ENCODE data around the gene LRG1.
A peak's percentile ranks its signal among the peaks of the same experiment; 100 is the strongest.

The LRG1 gene

DNA sequence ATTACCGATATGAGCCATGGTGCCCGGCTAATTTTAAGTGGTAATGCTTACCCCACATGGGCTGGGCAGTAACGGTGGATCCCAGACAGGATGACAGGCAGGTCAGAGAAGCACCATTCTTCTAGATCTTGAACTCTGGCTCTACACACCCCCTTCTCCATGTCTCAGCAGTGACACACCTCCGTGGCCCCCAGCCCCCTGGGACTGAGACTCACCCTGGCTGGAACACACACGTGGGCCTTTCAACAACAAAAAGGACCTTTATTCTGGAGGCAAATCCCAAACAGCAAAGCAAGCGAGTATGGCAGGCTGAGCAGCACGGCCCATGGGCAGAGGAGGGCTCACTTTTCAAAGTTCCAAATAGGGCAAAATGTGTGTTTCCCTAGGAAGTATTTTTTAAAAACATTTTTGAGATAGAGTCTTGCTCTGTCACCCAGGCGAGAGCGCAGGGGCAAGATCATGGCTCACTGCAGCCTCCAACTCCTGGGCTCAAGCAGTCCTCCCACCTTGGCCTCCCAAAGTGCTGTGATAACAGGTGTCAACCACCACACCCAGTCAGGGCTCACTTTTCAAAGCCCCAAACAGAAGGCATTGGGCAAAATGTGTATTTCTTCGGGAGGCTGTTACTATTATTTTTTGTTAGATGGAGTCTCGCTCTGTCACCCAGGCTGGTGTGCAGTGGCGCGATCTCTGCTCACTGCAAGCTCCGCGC, 17.4 kb downstream of the LRG1 start:
- CTCF ChIA-PET: interaction anchor here (0.5 to 5.2 kb wide), 21 partner anchors 8 to 390 kb away, joined by 3 to 72 read pairs (median 5); partner anchors contain the start of genes HDGFL2, LRG1, MYDGF and PLIN5
- no peak for TF ChIP-seq ZNF76 (tag by site-specific recombination; IDR thresholded peaks at IDR 0.05; ENCODE audit: borderline replicate concordance, low read depth)
- no peak for TF ChIP-seq BCL11A (tag by site-specific recombination; IDR thresholded peaks at IDR 0.05; ENCODE audit: low read depth)
- TF ChIP-seq ZNF792 (tag by site-specific recombination; IDR thresholded peaks at IDR 0.05): no peak
- TF ChIP-seq HOXD13 (CRISPR knock-in tag; IDR thresholded peaks at IDR 0.05; ENCODE audit: borderline replicate concordance): no peak
- TF ChIP-seq ZNF555 (tag by site-specific recombination; conservative IDR thresholded peaks at IDR 0.05): no peak
- no peak overlapping the region for H3K27ac ChIP-seq (ENCODE audit: extremely low read depth, low read depth, low read length)

GRCh38 chr19:4521888-4522242, 18.0 kb downstream of the LRG1 start:
- no peak overlapping the region for H3K4me3 ChIP-seq (ENCODE audit: low read depth, low read length)
- no peaks in the 10 kb centered on the region for H3K36me3 ChIP-seq (ENCODE audit: control insufficient read depth in 2 of 2, insufficient read depth in 1 of 2, low read length in 2 of 2)
- H3K27ac ChIP-seq (ENCODE audit: extremely low read depth, low read depth, low read length): no peak overlapping the region
- ChIA-PET CTCF (interaction anchor here (0.5 to 5.2 kb wide), 5 partner anchors 12 to 337 kb away, joined by 3 to 41 read pairs (median 5); no protein-coding TSS in a partner anchor), POLR2A (interaction anchor here (1.1 kb wide), 1 partner anchor 13 kb away, joined by 3 read pairs; the partner anchor contains the start of gene PLIN5)
- H3K9me3 ChIP-seq (ENCODE audit: control insufficient read depth, insufficient read depth, low read depth, low read length): no peaks in the 10 kb centered on the region
- no peak for TF ChIP-seq KLF9 (tag by site-specific recombination; IDR thresholded peaks at IDR 0.05; ENCODE audit: low read depth)
- no peak for TF ChIP-seq ZNF335 (tag by site-specific recombination; conservative IDR thresholded peaks at IDR 0.05)
- TF ChIP-seq ZNF571 (tag by site-specific recombination; IDR thresholded peaks at IDR 0.05): no peak
- 0 out of 2 replicates have a peak, but pooled peaks have one; percentile 43 for TF ChIP-seq ZNF121 (tag by site-specific recombination; IDR thresholded peaks at IDR 0.05)
- TF ChIP-seq ZNF777 (tag by site-specific recombination; IDR thresholded peaks at IDR 0.05; ENCODE audit: borderline replicate concordance): no peak
- H3K4me1 ChIP-seq (ENCODE audit: control insufficient read depth, insufficient read depth, low read length): no peaks in the 10 kb centered on the region

More for the DNA sequence above, 17.4 kb downstream of the LRG1 start:
- Histone ChIP-seq H3K4me1 (ENCODE audit: control insufficient read depth, insufficient read depth, low read length) (no peaks in the 10 kb centered on the region), H3K36me3 (ENCODE audit: control insufficient read depth in 2 of 2, insufficient read depth in 1 of 2, low read length in 2 of 2) (no peaks in the 10 kb centered on the region), H3K9me3 (ENCODE audit: control insufficient read depth, insufficient read depth, low read depth, low read length) (no peaks in the 10 kb centered on the region), H3K4me3 (ENCODE audit: low read depth, low read length) (no peak overlapping the region)
- POLR2A ChIA-PET: no interaction called here

DNA sequence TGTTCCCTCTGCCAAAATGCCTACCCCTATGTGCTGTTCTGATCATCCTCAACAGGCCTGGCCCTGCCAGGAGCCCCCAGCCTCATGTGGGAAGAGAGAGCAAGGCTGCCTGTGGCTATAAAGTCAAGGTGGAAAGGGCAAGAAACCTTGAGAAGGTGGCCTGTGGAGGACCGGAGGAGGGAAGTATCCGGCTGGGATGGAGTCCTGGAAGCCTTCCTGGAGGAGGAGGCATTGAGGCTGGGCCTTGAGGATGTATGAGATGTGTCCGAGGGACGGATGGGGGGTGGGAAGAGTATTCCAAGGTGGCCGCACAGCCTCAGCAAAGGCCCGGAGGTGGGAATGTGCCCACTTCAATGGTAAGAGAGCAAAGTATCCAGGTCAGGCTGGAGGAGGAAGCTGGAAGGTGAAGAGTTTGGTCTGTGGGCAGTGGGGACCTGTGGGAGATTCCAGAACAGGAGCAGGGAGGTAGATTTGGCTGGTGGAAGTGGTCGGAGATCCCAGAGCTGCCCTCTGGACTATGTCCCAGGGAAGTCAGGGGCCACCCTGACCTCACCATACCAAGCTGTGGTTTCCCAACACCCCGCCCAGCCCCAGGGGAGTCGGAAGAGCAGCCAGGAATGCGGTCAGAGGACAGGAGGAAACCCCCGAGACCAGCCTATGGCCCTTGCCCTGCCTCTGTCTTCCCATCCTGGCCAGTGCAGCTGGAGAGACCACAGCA, 18.5 kb downstream of the LRG1 start:
- Histone ChIP-seq H3K4me3 (ENCODE audit: low read depth, low read length) (no peak overlapping the region), H3K36me3 (ENCODE audit: control insufficient read depth in 2 of 2, insufficient read depth in 1 of 2, low read length in 2 of 2) (no peaks in the 10 kb centered on the region), H3K9me3 (ENCODE audit: control insufficient read depth, insufficient read depth, low read depth, low read length) (no peaks in the 10 kb centered on the region), H3K4me1 (ENCODE audit: control insufficient read depth, insufficient read depth, low read length) (no peaks in the 10 kb centered on the region), H3K27ac (ENCODE audit: extremely low read depth, low read depth, low read length) (no peak overlapping the region)
- ChIA-PET CTCF (interaction anchor here (0.5 to 5.2 kb wide), 7 partner anchors 13 to 337 kb away, joined by 3 to 41 read pairs (median 4); no protein-coding TSS in a partner anchor), POLR2A (interaction anchor here (1.1 kb wide), 1 partner anchor 14 kb away, joined by 3 read pairs; the partner anchor contains the start of gene PLIN5)
- TF ChIP-seq SP2 (tag by site-specific recombination; IDR thresholded peaks at IDR 0.05) (no peak), ZNF248 (tag by site-specific recombination; IDR thresholded peaks at IDR 0.05) (no peak), ZNF138 (tag by site-specific recombination; IDR thresholded peaks at IDR 0.05; ENCODE audit: borderline replicate concordance) (no peak), ZSCAN16 (tag by site-specific recombination; IDR thresholded peaks at IDR 0.05) (no peak), ZNF768 (tag by site-specific recombination; IDR thresholded peaks at IDR 0.05) (no peak), ZNF174 (tag by site-specific recombination; IDR thresholded peaks at IDR 0.05) (no peak), ZNF837 (tag by site-specific recombination; IDR thresholded peaks at IDR 0.05) (no peak), ZNF140 (tag by site-specific recombination; IDR thresholded peaks at IDR 0.05) (no peak)
